Kidney tubule cell (primary cell): Measurements from ENCODE around the gene MRPS2.

ENCODE experiments used
- DNase-seq: peaks from one replicate; pipeline ENCODE4 v3.0.0-alpha.2; 2018; ENCODE audit warnings: low spot score

MRPS2 gene

GRCh38 chr9:135480071-135480939, 20.2 kb upstream of the MRPS2 start:
- DNase-seq = peak; percentile 56

- DNase-seq = no peak
Measured at GRCh38 chr9:135480940-135481310, 19.6 kb upstream of the MRPS2 start.

GRCh38 chr9:135482015-135482754, 18.3 kb upstream of the MRPS2 start:
- no peak for DNase-seq

DNA sequence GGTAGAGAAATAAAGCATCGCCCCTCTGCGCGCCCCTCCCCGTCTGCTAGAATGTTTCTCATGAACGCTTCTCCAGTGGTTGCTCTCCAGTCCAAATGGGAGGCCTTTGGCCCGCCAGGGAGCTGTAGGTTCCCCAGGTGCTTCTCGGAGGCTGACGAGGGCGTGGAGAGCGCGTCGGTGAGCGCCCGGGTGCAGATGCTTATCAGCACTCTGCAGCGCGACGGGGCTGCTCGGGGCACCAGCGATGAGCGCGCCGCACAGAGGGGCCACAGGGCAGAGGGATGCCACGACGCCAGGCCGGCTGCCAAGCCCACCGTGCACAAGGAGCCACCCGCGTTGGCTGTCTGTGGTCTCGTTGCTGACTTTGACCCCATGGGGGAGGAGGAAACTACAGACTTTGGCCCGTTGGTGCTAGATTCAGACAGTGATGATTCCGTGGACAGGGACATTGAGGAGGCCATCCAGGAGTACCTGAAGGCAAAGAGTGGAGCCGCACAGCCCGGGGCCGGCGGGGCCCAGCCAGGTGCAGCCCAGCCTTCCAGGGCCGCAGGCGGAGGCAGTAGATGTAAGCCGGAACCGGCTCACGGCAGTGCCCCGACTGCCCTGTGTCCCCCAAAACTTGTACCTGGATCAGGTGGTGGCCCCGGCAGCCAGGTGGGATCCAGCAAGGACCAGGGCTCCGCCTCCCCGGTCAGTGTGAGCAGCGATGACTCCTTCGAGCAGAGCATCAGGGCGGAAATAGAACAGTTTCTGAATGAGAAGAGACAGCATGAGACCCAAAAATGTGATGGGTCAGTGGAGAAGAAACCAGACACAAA, 15.8 kb upstream of the MRPS2 start:
- no peak for DNase-seq

DNA sequence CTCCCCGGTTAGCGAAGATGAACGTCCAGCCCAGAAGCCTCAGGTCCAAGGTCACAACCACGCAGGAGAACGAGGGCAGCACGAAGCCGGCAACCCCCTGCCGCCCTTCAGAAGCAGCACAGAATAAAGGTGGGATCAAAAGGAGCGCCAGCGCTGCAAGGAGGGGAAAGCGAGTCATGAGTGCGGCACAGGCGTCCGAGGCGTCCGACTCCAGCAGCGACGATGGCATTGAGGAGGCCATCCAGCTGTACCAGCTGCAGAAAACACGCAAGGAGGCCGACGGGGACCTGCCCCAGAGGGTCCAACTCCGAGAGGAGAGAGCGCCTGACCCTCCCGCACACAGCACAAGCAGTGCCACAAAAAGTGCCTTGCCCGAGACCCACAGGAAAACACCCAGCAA, 15.1 kb upstream of the MRPS2 start:
- no peak for DNase-seq

DNA sequence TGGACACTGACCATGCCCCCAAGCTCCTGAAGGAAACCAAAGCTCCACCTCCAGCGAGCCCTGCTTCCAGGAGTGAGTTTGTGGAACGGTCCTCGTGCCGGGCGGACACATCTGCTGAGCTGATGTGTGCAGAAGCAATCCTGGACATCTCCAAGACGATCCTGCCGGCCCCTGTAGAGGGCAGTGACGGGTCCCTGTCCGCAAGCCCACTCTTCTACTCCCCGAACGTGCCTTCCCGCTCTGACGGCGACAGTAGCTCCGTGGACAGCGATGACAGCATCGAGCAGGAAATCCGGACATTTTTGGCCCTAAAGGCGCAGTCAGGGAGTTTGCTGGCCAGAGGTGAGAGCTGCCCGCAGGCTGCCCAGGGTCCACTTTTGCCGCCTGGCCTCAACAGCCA, 14.7 kb upstream of the MRPS2 start:
- no peak for DNase-seq

GRCh38 chr9:135486267-135487065, 14.0 kb upstream of the MRPS2 start:
- no peak for DNase-seq

DNA sequence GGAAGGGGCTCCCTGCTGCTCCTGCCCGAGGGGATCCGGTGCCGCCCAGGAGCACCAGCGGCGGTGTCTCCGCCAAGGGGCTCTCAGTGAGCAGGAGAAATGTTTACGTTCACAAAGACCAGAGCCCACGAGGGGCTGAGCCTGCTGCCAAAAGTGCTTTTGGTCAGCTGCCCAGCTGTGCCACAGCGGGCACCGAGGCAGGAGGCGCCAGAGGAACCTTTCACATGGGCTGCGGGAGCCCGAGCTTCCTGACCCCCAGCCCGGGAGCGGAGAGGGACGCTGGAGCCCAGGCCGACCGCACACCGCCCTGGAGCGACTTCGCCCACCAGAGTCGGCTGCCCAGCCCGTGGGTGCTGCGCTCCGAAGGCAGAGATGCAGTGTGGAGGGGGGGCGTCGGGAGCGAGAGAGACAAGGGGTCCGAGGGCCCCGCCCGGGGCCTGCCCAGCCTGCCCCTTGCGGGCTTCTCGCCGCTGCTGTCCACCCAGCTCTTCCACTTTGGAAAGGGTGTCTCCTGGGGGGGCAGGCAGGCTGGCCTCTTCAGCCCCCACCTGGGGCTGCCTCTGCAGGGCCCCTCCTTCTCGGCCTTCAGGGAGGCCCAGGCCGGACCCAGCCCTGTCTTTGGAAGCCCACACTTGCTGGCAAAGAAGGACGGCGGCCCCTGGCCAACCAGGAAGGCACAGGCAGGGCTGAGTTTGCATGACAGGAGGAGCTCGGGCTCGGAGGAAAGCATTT, 13.0 kb upstream of the MRPS2 start:
- no peak for DNase-seq

- DNase-seq = no peak
Measured at GRCh38 chr9:135488013-135488330, 12.5 kb upstream of the MRPS2 start.

DNA sequence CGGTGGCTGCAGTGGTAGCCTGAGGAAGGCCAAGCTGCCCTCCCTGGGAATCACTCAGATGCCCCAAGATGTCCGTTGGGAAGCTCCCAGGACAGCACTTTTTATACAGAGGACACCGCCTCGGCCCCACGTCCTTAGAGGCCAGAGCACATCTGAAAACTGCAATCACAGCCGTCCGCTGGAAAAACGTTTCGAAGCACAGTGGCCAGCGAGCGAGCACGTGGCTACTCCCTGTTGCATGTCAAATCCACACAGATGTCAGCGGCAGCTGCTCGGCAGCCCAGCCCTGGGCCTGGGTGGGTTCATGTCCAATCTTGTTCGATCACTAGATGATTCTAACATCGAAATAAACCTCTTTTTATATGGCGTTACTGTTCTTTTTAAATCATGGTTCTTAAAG, 12.0 kb upstream of the MRPS2 start:
- no peak for DNase-seq

DNA sequence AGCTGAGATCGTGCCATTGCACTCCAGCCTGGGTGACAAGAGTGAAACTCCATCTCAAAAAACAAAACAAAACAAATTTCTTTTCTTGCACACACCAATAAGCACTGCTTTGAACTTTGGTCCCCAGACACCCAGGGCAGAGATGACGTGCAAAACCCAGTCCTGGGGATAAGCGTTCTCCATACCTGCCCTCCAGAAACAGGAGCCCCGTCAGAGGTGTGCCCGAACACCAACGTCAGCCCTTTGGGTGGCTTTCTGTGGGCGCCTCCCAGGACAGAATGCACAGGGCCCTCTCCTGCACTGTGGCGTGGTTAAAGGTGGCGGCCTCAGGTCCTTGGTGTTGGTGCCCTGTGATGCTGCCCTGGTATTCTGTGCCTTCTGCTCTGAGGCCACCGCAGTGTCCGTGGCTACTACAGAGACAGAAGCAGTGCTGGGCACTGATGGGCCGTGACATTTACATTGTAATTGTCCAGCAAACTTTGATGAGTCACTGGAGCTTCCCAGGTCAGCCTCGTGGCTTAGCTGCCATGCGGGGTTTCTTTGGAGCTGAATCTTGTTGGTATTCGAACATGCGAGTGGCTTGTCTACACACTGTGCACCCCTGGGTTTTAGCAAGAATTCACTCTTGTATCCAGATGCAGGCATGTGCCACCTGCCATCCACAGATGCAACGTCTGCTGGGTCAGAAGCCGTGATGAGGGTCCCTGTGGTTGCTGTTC, 11.1 kb upstream of the MRPS2 start:
- DNase-seq = peak; percentile 41

DNA sequence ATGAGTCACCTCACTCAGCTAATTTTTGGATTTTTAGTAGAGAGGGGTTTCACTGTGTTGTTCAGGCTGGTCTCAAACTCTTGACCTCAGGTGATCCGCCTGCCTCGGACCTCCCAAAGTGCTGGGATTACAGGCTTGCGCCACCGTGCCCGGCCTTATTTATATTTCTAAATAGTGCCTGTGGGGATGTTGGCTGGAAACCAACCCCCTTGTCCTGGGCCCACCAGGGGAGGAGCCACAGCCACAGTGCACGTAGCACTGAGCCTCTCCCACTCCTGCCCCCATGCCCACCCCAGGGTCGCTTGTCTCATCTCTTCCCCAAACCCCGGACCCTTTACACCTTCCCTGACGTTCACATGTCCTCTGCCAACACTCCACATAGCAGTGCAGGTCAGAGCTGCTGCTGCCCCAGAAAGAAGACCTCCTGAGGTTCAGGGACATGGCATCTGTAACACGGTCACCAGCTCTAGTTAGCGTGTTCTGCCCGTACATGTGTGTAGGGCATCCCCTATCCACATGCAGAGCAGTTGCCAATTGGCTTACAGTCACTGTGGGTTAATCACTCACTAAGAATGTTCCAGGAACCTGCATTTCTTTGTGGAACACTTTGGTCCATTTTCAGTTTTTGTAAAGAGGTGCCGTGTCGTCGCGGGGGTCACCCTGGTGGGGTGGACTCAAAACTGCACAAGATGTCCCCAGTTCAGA, 10.2 kb upstream of the MRPS2 start:
- DNase-seq = no peak

GRCh38 chr9:135490980-135491464, 9.5 kb upstream of the MRPS2 start:
- peak; percentile 41 for DNase-seq

DNA sequence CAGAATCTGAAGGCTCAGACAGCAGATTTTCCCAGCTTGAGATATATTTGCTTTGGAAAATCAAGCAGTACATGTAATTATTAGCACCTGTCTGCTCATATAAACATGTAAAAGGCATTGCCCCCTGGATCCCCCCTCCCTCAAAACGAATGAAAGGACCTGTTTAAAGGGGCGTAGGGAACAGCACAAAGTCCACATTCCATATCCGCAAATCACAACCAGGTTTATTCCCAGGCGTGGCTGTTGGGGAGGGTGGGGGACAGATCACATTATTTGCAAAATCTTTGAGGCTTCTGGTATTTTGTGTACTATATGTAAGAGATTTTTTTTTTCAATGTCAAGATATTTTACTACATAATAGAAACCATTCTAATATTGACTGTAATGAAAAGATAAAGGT, 8.7 kb upstream of the MRPS2 start:
- DNase-seq = no peak

DNA sequence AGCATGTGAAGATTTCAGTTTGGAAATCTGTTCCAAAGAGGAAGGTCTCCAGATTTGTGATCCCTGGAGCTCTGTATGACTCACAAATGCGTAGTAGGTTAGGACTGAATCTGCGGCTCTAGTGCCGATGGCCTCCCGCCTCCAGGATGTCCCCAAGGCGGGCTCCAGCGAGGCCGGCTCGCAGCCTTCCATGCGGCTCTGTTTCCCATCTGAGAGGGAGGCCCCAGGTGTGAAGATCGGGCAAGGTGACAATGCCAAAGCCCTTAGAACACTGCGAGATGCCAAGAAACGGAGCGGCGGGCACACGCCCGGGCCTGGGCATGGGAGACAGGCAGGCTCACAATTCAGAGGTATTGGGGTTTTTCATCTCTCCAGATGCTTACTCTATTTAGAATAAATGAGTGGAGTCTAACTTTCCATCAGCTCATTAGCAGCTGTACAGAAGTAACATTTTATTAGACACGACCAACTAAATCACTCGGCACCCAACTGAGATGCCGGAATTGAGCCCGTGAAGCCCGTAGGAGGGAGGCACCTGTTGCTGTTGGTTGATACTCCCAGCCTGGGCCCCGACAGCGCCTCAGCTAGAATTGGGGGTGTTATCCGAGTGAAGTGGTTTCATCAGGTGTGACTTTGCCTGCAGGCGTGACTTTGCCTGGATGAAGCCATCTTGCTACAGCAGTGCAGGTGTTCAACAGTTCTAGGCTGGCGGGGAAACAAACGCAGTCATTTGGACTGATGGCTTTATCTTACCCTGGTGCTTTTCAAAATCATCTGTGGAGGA, 7.4 kb upstream of the MRPS2 start:
- DNase-seq = no peak

DNA sequence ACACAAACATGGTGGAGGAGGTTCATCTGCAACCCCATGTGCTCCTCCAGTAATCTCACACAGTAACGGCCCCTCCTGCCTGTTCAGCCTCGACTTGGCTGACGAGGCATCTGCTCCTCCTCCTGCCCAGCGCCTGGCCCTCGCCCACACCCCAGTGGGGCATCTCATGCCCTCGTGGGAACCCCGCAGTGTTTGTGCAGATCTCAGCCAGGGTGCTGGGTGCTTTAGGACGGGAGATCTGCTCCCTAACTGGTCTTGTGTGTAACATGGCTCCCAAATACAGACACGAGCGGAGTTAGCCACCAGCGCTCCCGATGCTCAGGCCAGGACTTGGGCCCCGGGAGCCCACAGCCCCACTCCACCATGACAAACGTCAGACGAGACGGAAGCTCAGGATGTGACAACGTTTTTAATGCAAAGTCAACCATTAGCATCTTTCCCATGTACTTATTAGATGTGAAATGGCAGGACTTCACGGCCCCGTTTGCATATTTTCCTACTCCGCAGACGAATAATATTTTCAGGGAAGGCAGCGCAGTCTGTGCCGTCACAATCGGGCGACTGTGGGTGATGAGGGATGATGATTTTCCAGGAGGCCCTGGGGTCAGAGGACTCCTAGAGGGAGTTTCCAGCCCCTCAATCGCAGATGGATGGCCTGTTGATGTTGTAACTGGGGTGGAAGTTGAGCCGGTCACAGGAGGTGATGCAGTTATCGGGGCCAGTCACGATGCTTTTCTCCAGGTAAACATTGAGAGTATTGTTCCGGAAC, 5.5 kb upstream of the MRPS2 start:
- no peak for DNase-seq

DNA sequence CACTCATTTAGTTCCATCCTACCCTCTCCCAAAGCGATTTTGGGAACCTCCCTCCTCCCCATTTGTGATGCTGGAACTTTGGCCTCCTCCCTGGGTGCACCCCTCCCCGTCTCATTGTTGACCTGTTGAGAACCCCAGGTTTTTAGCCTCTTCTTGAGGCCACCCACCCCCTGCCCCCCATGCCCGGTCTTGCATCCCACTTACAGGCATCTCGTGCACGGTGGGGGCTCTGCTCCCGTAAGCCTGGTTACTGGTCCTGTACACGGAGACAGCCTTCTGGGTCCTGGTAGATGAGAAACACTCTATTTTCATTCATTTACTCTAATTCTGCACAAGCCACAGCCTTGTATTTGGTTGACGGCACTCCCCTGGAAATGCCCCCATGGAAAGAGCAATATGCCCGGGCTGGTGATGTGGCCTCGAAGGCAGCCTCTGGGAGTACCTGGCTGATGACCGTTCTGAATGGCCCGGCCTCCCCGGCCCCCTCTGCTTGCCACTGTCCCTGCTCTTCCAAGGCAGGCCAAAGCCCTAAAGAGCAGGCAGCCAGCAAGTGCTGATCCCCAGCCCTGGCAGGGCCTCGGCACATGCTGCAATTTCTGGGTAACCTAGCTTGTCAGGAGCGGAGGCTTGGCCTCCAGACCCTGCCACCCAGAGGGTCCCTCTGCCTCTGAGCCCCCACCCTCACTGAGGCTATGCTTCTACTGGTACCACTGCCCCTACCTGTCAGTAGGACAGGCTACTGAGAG, 1.9 kb upstream of the MRPS2 start:
- DNase-seq = no peak
